ENCODE measurements around the gene PLCB2.

PLCB2 gene

DNA sequence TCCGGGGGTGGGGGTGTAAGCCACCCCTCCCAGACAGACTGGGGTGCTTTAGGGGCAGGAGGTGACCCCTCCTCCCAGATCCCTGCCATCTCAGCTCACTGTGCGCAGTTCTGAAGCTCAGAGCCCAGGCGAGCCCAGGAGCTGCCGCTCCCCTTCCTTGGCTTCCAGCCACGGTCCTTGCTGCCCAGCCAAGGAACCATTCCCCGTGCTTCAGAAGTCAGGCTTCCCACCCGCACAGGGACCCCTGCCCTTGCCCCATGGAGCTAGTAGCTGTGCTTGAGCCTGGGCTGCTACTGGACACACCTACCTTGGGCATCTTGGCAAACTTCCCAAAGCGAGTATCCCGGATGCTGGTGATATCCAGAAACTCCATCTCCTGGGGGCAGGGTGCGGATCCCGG is 4.8 kb downstream of the PLCB2 start:
- TF ChIP-seq, protein P1, sequence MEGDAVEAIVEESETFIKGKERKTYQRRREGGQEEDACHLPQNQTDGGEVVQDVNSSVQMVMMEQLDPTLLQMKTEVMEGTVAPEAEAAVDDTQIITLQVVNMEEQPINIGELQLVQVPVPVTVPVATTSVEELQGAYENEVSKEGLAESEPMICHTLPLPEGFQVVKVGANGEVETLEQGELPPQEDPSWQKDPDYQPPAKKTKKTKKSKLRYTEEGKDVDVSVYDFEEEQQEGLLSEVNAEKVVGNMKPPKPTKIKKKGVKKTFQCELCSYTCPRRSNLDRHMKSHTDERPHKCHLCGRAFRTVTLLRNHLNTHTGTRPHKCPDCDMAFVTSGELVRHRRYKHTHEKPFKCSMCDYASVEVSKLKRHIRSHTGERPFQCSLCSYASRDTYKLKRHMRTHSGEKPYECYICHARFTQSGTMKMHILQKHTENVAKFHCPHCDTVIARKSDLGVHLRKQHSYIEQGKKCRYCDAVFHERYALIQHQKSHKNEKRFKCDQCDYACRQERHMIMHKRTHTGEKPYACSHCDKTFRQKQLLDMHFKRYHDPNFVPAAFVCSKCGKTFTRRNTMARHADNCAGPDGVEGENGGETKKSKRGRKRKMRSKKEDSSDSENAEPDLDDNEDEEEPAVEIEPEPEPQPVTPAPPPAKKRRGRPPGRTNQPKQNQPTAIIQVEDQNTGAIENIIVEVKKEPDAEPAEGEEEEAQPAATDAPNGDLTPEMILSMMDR (conservative IDR thresholded peaks at IDR 0.05; ENCODE audit: control insufficient read depth, insufficient read depth, low read depth, low read length), result no peak
- no peak overlapping the region for H3K4me3 ChIP-seq (ENCODE audit: control insufficient read depth, low read depth, low read length)
- no peak for DNase-seq (ENCODE audit: low read depth)

- DNase-seq (ENCODE audit: low read depth), result no peak
- no peak overlapping the region for H3K4me3 ChIP-seq (ENCODE audit: control insufficient read depth, low read depth, low read length)
- TF ChIP-seq, protein P1 (conservative IDR thresholded peaks at IDR 0.05; ENCODE audit: control insufficient read depth, insufficient read depth, low read depth, low read length), result no peak
Observed at GRCh38 chr15:40302288-40302886, 5.3 kb downstream of the PLCB2 start.

DNA sequence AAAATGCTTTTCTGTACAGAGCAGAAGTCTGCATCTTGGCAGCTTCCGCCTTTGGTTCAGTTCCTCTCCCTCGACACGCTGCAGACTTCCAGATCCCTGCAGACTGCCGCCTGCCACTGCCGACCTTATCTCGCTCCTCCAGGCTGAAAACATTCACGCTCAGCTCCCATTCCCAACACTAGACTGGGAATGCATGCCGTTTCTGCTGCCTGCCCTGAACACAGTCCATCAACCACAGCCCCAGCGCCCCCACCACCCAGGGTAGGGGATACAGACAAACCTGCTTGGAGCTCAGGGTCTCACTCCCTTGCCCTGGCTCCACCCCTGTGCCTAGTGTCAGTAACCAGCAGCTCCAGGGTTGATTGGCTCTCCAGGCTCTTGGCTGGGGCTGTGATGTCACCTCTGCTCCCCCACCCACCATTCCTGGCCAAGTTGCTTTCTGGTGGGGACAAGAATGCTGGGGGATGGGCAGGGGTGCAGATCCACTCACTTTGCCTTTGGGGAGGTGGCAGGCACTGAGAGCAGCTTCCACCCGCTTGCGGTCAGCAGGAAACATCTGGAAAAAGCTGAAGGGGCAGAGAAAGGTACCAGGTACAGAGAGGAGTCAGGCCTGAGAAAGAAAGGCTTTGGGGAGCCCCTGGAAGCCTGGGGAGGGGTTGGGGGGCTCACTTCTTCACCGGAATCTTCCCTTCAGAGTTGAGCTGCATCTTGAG is 6.1 kb downstream of the PLCB2 start:
- DNase-seq (ENCODE audit: low read depth), result no peak
- TF ChIP-seq, protein P1 (conservative IDR thresholded peaks at IDR 0.05; ENCODE audit: control insufficient read depth, insufficient read depth, low read depth, low read length), result no peak

DNA sequence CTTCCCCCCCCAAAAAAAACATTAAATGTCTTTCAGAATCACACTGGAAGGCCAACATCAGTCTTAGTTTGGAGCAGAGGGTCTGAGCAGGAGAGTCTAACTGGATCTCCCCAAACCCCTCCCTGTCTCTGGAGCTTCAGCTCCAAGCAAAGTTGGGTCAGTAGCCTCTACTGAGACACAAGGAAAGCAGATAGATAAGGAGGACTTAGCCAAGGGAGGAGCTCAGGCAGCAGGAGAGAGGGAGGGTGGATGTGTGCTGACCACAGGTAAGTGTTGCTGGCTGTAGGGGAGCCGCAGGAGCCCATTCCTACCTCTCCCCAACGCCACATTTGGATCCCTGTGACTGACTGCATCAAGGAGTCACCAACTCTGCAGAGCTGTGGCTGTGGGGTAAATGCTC is 7.0 kb downstream of the PLCB2 start:
- TF ChIP-seq, protein P1 (conservative IDR thresholded peaks at IDR 0.05; ENCODE audit: control insufficient read depth, insufficient read depth, low read depth, low read length), result no peak
- DNase-seq (ENCODE audit: low read depth), result no peak
- H3K4me3 ChIP-seq (ENCODE audit: control insufficient read depth, low read depth, low read length), result no peak overlapping the region

More for the DNA sequence above, 6.1 kb downstream of the PLCB2 start:
- H3K4me3 ChIP-seq (ENCODE audit: control insufficient read depth, low read depth, low read length), result no peak overlapping the region

GRCh38 chr15:40300367-40300766 is 7.4 kb downstream of the PLCB2 start:
- no peak for DNase-seq (ENCODE audit: low read depth)
- TF ChIP-seq, protein P1 (conservative IDR thresholded peaks at IDR 0.05; ENCODE audit: control insufficient read depth, insufficient read depth, low read depth, low read length), result no peak

DNA sequence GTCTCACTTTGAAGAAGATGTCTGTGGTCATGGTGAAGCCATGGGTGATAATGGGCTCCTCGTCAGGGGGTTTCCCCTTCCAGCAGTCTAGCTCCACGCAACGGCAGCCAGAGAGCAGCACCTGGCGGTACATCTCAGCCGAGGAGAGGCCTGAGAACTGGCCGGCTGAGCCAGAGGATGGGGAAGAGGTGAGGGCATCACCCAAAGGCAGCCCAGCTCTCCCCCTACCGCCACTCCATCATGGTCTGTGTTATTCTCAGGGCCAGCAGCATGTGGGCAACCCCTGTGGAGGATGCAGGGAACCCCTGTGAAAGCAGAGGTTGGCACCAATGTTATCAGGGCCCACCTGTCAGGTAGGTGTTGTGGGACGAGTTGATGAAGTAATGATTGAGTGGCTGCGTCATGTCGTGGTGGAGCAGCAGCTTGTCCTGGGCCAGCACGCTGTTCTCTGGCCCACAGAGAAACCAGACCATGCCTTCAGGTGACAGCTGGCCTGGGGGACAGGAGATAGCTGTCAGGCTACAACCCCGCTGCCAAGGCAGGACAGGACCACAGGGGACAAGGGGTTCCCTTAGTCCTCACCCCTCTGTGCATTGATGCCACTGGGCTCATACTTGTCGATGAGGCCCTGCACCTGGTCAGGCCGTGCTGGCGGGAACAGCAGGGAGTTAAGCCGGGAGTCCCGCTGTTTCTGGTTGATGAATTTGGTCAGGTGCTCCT is 9.4 kb downstream of the PLCB2 start:
- no peak for DNase-seq (ENCODE audit: low read depth)
- TF ChIP-seq, protein P1 (conservative IDR thresholded peaks at IDR 0.05; ENCODE audit: control insufficient read depth, insufficient read depth, low read depth, low read length), result no peak
- H3K4me3 ChIP-seq (ENCODE audit: control insufficient read depth, low read depth, low read length), result no peak overlapping the region

More at GRCh38 chr15:40300367-40300766, 7.4 kb downstream of the PLCB2 start:
- no peak overlapping the region for H3K4me3 ChIP-seq (ENCODE audit: control insufficient read depth, low read depth, low read length)

Measured in fibroblast of mammary gland (primary cell).